Calu3 (cell line): ENCODE results near the gene SLC17A1. TPM values are rescaled to one million over a fixed set of nuclear protein-coding genes. Genes with fewer than 3 reads are reported as not detected.

Experiments
- BruUV-seq: library from RNA; stranded (reverse); fragments of 400-500 nt; replicated peaks from 2 replicates; lab custom pipeline; 2021; lab: Mats Ljungman, UMichigan
- CTCF ChIA-PET: fragments of 300-600 bp; sonication (Branson Sonifier 250); formaldehyde crosslinking; loops from one replicate; lab custom pipeline; 2022; ENCODE audit warnings: antibody characterized with exemption; lab: Charles Lee
- DNase-seq: peaks from one replicate; pipeline ENCODE4 v3.0.0; 2022
- H3K27ac Mint-ChIP-seq: one replicate; pipeline ENCODE4 v1.8.0; 2022; ENCODE audit warnings: mixed read lengths; ENCODE audit not compliant: unreplicated experiment
- H3K27me3 Mint-ChIP-seq: one replicate; pipeline ENCODE4 v1.8.0; 2022; ENCODE audit warnings: mixed read lengths; ENCODE audit not compliant: unreplicated experiment
- H3K36me3 Mint-ChIP-seq: one replicate; pipeline ENCODE4 v1.8.0; 2022; ENCODE audit warnings: mild to moderate bottlenecking, moderate library complexity, mixed read lengths; ENCODE audit not compliant: insufficient read depth, unreplicated experiment
- H3K4me1 Mint-ChIP-seq: one replicate; pipeline ENCODE4 v1.8.0; 2022; ENCODE audit warnings: mild to moderate bottlenecking, low read depth, mixed read lengths; ENCODE audit not compliant: unreplicated experiment
- H3K4me3 Mint-ChIP-seq: one replicate; pipeline ENCODE4 v1.8.0; 2022; ENCODE audit warnings: mild to moderate bottlenecking, low read depth, moderate library complexity, mixed read lengths; ENCODE audit not compliant: unreplicated experiment
- H3K9me3 Mint-ChIP-seq: one replicate; pipeline ENCODE4 v1.8.0; 2022; ENCODE audit warnings: low read depth, mixed read lengths; ENCODE audit not compliant: unreplicated experiment
- CTCF ChIP-seq: fragments of 200-600 bp; IDR thresholded peaks from one replicate; pipeline ENCODE4 v1.8.0; 2022; ENCODE audit warnings: antibody characterized with exemption; ENCODE audit not compliant: unreplicated experiment
- intact Hi-C: fragments of 100-400 bp; cut with micrococcal nuclease; formaldehyde crosslinking; loops from one replicate; pipeline ENCODE4 v1.10.0; 2022; ENCODE audit not compliant: unreplicated experiment
- total RNA-seq: library from RNA; stranded (reverse); gene quantifications from 2 replicates; pipeline ENCODE4 v1.2.3, GENCODE V29; 2022

The SLC17A1 gene
- total RNA-seq, 1 experiment from 2014 or later: not detected

- H3K27me3 Mint-ChIP-seq: no peaks in the 10 kb centered on the region
- no peak overlapping the region for H3K27ac Mint-ChIP-seq
- DNase-seq: no peak
- H3K4me3 Mint-ChIP-seq: no peak overlapping the region
- BruUV-seq: no TSS peak
- intact Hi-C loops: no loop called here
- peaks cover 17% of the 10 kb centered on the region for H3K4me1 Mint-ChIP-seq
- no peak for TF ChIP-seq CTCF
- no peaks in the 10 kb centered on the region for H3K36me3 Mint-ChIP-seq
- no peaks in the 10 kb centered on the region for H3K9me3 Mint-ChIP-seq
- CTCF ChIA-PET: no interaction called here
These were observed 2.5 kb downstream of the SLC17A1 start for GRCh38 chr6:25829375-25829774.

- no TSS peak for BruUV-seq
- no peak for TF ChIP-seq CTCF
- peaks cover 8% of the 10 kb centered on the region for H3K27me3 Mint-ChIP-seq
- intact Hi-C loops: no loop called here
- CTCF ChIA-PET: no interaction called here
- H3K9me3 Mint-ChIP-seq: no peaks in the 10 kb centered on the region
- H3K4me3 Mint-ChIP-seq: no peak overlapping the region
- no peak for DNase-seq
- no peaks in the 10 kb centered on the region for H3K36me3 Mint-ChIP-seq
- H3K4me1 Mint-ChIP-seq: no peaks in the 10 kb centered on the region
- no peak overlapping the region for H3K27ac Mint-ChIP-seq
These were observed 10.5 kb downstream of the SLC17A1 start for GRCh38 chr6:25821341-25821740.

GRCh38 chr6:25816252-25816651 lies 15.6 kb downstream of the SLC17A1 start:
- intact Hi-C loops: no loop called here
- BruUV-seq: no TSS peak

GRCh38 chr6:25815194-25815593 lies 16.7 kb downstream of the SLC17A1 start:
- Mint-ChIP-seq H3K27ac (no peak overlapping the region), H3K4me1 (no peaks in the 10 kb centered on the region), H3K4me3 (no peak overlapping the region), H3K9me3 (peaks cover 2% of the 10 kb centered on the region), H3K36me3 (no peaks in the 10 kb centered on the region), H3K27me3 (peaks cover 39% of the 10 kb centered on the region)
- CTCF ChIA-PET: no interaction called here
- DNase-seq: no peak
- no TSS peak for BruUV-seq
- no peak for TF ChIP-seq CTCF
- intact Hi-C loops: no loop called here

More at GRCh38 chr6:25816252-25816651, 15.6 kb downstream of the SLC17A1 start:
- no peaks in the 10 kb centered on the region for H3K4me1 Mint-ChIP-seq
- H3K4me3 Mint-ChIP-seq: no peak overlapping the region
- DNase-seq: no peak
- CTCF ChIA-PET: interaction anchor here (0.6 to 0.8 kb wide), 2 partner anchors 98 to 448 kb away, joined by 3 to 5 read pairs; no protein-coding TSS in a partner anchor
- no peak overlapping the region for H3K27ac Mint-ChIP-seq
- peaks cover 39% of the 10 kb centered on the region for H3K27me3 Mint-ChIP-seq
- no peaks in the 10 kb centered on the region for H3K36me3 Mint-ChIP-seq
- peaks cover 2% of the 10 kb centered on the region for H3K9me3 Mint-ChIP-seq
- no peak for TF ChIP-seq CTCF
